ENCODE data around the gene FGGY.
"Not testable (repeated sequence)": the region's sequence is repeated elsewhere in the genome, so short reads cannot be mapped to it uniquely, and the experiment has no call there.

The FGGY gene

GRCh38 chr1:59579222-59579621 lies 282.3 kb downstream of the FGGY start:
- no peak for DNase-seq (ENCODE audit: low spot score)

GRCh38 chr1:59580257-59580656 lies 283.4 kb downstream of the FGGY start:
- DNase-seq (ENCODE audit: low spot score) = no peak

GRCh38 chr1:59592410-59592809 lies 295.5 kb downstream of the FGGY start:
- DNase-seq (ENCODE audit: low spot score) = not testable (repeated sequence)

- DNase-seq (ENCODE audit: low spot score) = no peak
Observed at GRCh38 chr1:59592924-59593323, 296.0 kb downstream of the FGGY start.

GRCh38 chr1:59593798-59594790 lies 297.2 kb downstream of the FGGY start:
- no peak for DNase-seq (ENCODE audit: low spot score)

- no peak for DNase-seq (ENCODE audit: low spot score)
Observed at GRCh38 chr1:59595774-59596173, 298.9 kb downstream of the FGGY start.

- no peak for DNase-seq (ENCODE audit: low spot score)
Observed at GRCh38 chr1:59596432-59596831, 299.5 kb downstream of the FGGY start.

- no peak for DNase-seq (ENCODE audit: low spot score)
Observed at GRCh38 chr1:59596956-59597355, 300.1 kb downstream of the FGGY start.

- DNase-seq (ENCODE audit: low spot score) = no peak
Observed at GRCh38 chr1:59597420-59598119, 300.7 kb downstream of the FGGY start.

- no peak for DNase-seq (ENCODE audit: low spot score)
Observed at GRCh38 chr1:59598120-59598440, 301.2 kb downstream of the FGGY start.

- DNase-seq (ENCODE audit: low spot score) = no peak
Observed at GRCh38 chr1:59601041-59601441, 304.1 kb downstream of the FGGY start.

- no peak for DNase-seq (ENCODE audit: low spot score)
Observed at GRCh38 chr1:59601811-59602210, 304.9 kb downstream of the FGGY start.

- no peak for DNase-seq (ENCODE audit: low spot score)
Observed at GRCh38 chr1:59604191-59604590, 307.3 kb downstream of the FGGY start.

GRCh38 chr1:59605184-59605583 lies 308.3 kb downstream of the FGGY start:
- DNase-seq (ENCODE audit: low spot score) = no peak

GRCh38 chr1:59605761-59606160 lies 308.9 kb downstream of the FGGY start:
- DNase-seq (ENCODE audit: low spot score) = no peak

- DNase-seq (ENCODE audit: low spot score) = no peak
Observed at GRCh38 chr1:59609245-59609644, 312.4 kb downstream of the FGGY start.

GRCh38 chr1:59610499-59610898 lies 313.6 kb downstream of the FGGY start:
- DNase-seq (ENCODE audit: low spot score) = not testable (repeated sequence)

- DNase-seq (ENCODE audit: low spot score) = no peak
Observed at GRCh38 chr1:59617434-59617833, 320.5 kb downstream of the FGGY start.

GRCh38 chr1:59619557-59619956 lies 322.7 kb downstream of the FGGY start:
- DNase-seq (ENCODE audit: low spot score) = no peak

GRCh38 chr1:59625384-59625783 lies 328.5 kb downstream of the FGGY start:
- no peak for DNase-seq (ENCODE audit: low spot score)

- DNase-seq (ENCODE audit: low spot score) = no peak
Observed at GRCh38 chr1:59631561-59632255, 334.8 kb downstream of the FGGY start.

GRCh38 chr1:59635097-59635496 lies 338.2 kb downstream of the FGGY start:
- no peak for DNase-seq (ENCODE audit: low spot score)

- DNase-seq (ENCODE audit: low spot score) = no peak
Observed at GRCh38 chr1:59638231-59638711, 341.4 kb downstream of the FGGY start.

All from CD4-positive, alpha-beta T cell treated with Interleukin-2 at 100 ng/mL for 4 hours (primary cell).